ENCODE results near the gene MCM3AP.
A peak's percentile ranks its signal among the peaks of the same experiment; 100 is the strongest.
"Not testable (repeated sequence)": the region's sequence is repeated elsewhere in the genome, so short reads cannot be mapped to it uniquely, and the experiment has no call there.

Gene MCM3AP

DNA sequence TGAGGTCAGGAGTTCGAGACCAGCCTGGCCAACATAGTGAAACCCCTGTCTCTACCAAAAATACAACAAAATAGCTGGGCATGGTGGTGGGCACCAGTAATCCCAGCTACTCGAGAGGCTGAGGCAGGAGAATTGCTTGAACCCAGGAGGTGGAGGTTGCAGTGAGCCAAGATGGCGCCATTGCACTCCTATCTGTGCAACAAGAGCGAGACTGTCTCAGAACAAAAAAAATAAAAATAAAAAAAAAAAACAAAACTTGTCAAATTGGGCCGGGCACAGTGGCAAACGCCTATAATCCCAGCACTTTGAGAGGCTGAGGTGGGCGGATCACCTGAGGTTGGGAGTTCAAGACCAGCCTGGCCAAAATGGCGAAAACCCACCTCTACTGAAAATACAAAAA lies 24.8 kb upstream of the MCM3AP start:
- not testable (repeated sequence) for DNase-seq

GRCh38 chr21:46308431-46308830 lies 23.0 kb upstream of the MCM3AP start:
- no peak for DNase-seq

DNA sequence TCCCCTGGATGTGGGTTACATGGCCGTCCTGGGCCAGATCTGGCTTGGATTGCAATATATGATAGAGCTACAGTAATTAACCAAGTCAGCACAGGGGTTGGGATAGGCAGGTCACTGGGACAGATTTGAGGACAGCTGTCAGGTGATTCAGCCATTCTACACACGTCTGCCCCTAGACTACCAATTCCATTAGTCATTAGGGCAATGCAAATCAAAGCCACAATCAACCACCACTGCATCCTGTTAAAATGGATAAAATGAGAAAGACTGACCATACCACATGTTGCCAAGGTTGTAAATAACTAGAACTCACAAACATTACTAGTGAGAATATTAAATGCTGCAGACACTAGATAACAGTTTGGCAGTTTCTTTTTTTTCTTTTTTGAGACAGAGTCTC lies 22.2 kb upstream of the MCM3AP start:
- DNase-seq, result no peak

DNA sequence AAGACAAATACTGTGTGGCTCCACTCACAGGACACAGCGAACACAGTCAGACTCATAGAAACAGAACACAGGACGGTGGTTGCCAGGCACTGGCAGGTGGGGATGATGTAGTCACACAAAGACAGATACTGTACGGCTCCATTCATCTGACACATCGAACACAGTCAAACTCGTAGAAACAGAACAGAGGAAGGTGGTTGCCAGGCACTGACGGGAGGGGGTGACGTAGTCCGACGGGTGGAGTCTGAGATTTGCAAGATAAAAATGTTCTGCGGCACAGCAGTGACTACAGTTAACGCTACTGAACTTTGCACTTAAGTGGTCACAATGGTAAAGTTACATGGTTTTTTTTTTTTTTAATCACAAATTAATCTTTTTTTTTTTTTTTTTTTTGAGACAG lies 19.5 kb upstream of the MCM3AP start:
- peak; percentile 18 for DNase-seq

- DNase-seq, result no peak
These were observed 19.0 kb upstream of the MCM3AP start for GRCh38 chr21:46304437-46304836.

DNA sequence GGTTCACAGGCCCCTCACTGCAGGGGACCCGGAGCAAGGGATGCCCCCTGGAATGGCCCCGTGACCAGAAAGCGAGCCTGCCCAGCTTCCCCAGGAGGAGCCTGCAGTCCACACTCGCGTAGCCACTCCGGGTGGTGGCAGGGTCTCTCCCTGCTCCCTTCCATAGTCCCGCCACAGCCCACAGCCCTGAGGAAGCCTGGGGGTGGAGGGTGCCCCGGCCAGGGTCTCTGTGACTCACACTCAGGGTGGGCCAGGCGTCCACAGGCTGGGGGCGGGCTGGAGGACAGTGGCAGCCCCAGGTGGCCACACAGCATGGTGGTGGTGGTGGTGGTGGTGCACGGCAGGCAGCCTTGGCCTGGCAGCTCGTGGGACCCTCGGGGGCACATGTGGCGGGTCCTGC lies 16.3 kb upstream of the MCM3AP start:
- DNase-seq, result no peak

DNA sequence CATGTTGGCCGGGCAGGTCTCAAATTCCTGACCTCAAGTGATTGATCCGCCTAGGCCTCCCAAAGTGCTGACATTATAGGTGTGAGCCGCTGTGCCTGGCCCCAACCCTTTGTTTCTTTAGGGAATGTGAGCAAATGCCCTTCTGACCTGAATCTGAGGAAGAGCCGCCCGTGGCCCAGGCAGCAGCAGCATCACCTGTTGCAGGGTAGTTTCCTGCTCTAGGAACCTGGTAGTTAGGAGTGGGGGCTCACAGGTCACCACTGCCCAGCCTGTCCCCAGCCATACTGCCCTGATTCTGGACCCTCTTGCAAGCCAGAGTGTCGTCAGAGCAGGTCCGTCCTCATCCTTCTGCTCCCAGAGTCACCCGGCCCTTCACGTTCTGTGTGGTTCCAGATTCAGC lies 13.8 kb upstream of the MCM3AP start:
- no peak for DNase-seq

GRCh38 chr21:46297338-46298271 lies 12.2 kb upstream of the MCM3AP start:
- no peak for DNase-seq

DNA sequence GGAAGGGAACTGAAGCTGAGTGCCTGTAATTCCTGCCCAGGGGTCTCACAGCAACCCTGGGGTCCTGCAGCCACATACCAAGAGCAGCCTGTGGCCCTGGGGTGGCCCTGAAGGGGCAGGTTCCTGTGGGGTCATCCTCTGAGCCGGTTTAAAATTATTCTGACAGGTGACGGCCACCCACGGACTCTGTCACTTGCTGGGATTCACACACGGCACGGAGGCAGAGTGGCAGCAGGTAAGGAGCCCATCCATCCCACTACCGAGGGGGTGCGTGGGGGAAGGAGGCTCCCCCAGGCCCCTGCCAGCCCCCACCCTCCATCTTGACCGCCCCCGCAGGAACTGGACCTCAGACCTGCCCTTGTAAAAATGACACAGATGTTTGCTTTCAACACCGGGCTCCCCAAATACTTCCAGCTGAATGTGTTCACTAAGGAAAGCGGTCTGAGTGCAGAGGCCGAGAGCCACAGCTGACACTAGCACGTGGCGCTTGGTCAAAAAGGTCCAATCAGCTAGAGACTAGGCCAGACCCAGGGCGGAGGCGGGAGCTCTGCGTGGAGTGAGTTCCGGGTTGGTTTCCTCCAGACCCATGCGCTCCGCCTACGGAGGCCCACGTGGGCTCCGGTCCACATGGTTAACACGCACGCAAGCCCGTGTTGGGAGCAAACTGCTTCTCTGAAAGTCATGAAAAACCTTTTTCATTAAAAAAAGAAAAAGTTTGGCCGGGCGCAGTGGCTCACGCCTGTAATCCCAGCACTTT lies 10.8 kb upstream of the MCM3AP start:
- DNase-seq, result peak; percentile 64

- DNase-seq, result no peak
These were observed 9.9 kb upstream of the MCM3AP start for GRCh38 chr21:46295177-46295770.

- no peak for DNase-seq
These were observed 9.3 kb upstream of the MCM3AP start for GRCh38 chr21:46294647-46295176.

DNA sequence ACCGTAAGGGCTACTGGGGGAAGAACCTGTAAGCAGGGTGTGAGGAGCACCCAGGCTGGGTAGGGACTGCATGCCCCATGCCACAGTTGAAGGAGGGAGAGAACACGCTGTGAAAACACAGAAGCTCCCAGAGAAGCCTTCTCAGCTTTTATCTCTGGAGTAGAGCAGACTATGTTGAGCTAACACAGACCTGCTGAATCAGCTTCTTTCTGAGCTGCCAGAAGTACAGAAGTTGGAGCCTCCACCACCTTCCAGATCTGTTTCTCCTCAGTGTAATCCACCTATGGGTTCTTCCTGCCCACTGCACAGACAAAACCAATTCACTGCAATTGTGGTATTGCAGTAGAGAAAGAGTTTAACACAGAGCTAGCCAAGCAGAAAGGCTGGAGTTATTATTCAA lies 6.2 kb upstream of the MCM3AP start:
- no peak for DNase-seq

GRCh38 chr21:46289655-46290179 lies 4.3 kb upstream of the MCM3AP start:
- no peak for DNase-seq

- no peak for DNase-seq
These were observed 2.1 kb upstream of the MCM3AP start for GRCh38 chr21:46287541-46287940.

DNA sequence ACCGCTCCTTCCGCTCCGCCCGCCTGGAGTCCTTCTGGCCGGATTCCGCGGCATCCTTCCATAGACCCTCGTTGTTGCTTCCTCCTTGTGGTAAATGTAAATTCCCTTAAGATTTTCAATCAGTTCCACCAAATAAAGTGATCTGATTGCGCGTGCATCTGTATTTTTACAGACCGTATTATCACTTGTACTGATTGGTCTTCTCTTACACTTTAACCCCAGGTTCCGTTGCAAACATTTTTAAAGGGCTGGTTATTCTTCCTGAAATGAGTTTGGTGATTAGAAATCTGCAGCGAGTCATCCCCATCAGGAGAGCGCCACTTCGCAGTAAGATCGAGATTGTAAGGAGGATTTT lies 1.2 kb upstream of the MCM3AP start:
- DNase-seq, result no peak

DNA sequence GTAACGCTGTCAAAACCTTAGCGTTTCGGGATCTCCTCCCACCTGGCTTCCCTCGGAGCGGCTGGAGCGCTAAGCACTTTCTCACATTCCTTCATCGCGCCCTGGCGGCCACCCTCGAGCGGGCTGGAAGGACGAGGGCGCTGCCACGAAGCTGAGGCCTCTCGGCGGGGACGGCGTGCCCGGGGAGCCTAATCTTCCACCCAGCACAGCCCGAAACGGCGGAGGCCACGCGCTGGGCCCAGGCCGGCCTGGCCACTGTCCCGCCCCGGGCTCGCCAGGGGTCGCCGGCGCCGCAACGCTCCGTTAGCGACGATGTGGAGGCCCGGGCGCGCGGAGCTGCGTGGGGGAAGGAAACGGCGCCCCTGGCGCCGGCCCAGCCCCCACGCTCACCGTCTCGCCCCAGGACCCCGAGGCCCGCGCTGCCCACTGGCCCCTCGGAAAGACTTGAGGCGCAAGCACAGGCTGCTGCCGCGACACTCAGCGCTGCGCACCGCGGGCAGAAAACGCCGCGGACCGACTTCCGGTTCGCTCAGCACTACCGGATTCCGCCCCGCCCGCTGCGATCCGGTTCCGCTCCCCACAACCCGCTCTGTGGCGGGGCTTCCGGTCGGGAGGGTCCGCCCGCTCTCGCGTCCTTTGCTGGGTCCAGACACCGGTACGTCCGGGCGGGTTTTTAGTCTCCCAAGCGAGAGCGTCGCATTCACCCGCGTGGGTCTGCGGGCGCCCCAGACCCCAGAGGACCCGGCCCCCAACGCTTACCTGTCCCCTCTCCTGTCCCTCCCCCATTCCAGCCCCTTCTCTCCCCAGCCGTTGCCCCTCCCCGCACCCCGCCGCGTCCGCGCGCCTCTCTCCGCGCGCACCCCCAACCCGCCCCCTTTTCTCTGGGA lies 593 bp upstream of the MCM3AP start, which contains the start of gene YBEY:
Gene YBEY (plus strand): TSS at position 582 of the 887 bp plus-strand sequence. CDS start 572 bp downstream, outside the sequence.
- peak; percentile 81 for DNase-seq

DNA sequence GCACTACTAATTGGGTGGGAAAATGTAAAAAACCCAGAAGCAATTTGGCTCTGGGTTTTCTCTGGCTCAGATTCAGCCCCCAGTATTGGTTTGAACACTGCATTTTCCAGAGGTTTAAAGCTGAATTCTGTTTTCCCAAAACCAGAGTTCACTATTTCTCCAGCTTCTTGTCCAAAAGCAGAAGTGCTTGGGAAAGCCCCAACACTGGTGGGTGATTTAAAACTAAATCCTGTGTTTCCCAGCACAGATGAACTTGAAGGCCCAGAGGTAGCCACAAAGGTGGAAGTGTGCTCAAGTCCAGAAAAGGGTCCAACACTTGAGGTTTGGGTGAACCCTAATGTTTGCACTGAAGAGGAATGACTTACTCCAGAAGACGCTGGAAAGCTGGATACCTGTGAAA lies 678 bp downstream of the MCM3AP start:
- DNase-seq, result no peak

GRCh38 chr21:46284077-46284644 lies 1.2 kb downstream of the MCM3AP start:
- DNase-seq, result no peak

DNA sequence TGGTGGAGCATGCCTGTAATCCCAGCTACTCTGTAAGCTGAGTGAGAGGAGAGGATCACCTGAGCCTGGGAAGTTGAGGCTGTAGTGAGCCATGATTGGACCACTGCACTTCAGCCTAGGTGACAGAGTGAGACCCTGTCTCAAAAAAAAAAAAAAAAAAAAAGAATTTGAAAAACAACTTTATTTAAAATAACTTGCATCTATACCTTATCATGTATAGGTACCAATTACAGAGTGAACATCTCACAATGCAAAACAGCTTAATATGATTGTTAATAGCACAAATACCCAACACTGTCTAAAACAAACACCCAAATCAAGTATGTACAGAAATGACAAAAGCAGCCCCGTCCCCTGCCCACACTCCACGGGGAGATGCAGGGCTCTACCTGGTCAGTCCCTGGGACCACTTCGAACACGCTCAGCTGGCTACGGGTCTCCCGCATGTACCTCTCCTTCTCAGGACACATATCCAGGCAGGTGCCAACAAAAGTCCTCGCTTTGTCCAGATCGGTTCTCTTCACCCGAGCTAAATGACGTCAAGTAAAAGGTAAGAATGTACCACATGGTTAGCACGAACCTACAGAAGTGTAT lies 10.5 kb downstream of the MCM3AP start:
- DNase-seq, result no peak

GRCh38 chr21:46273341-46273740 lies 12.1 kb downstream of the MCM3AP start:
- DNase-seq, result no peak

GRCh38 chr21:46269466-46269865 lies 15.9 kb downstream of the MCM3AP start:
- no peak for DNase-seq

Measured in CD4-positive, alpha-beta T cell treated with Interferon gamma for 1 hour (primary cell).